Neural progenitor cell (in vitro differentiated cells): Measurements from ENCODE around the gene CLNS1A. TPM values are rescaled to one million over a fixed set of nuclear protein-coding genes. Genes with fewer than 3 reads are reported as not detected.

Experiments
- DNase-seq: peaks from one replicate; pipeline ENCODE4 v3.0.0-alpha.2; 2016; ENCODE audit warnings: low spot score
- H2AFZ ChIP-seq: fragments of 200-600 bp; sonication (generic); replicated peaks from 2 replicates; pipeline ENCODE4 v1.6.1; 2016; ENCODE audit warnings: antibody characterized with exemption
- H3F3A ChIP-seq: fragments of 200-600 bp; sonication (generic); 2 replicates; pipeline ENCODE4 v1.6.1; 2016; ENCODE audit warnings: antibody characterized with exemption, low read depth
- H3K27ac ChIP-seq: fragments of 200-600 bp; sonication (generic); 2 replicates; pipeline ENCODE4 v1.5.1; 2016; ENCODE audit warnings: mild to moderate bottlenecking
- H3K27me3 ChIP-seq: fragments of 200-600 bp; sonication (generic); 2 replicates; pipeline ENCODE4 v1.6.1; 2016; ENCODE audit warnings: mild to moderate bottlenecking, moderate library complexity
- H3K36me3 ChIP-seq: fragments of 200-600 bp; sonication (generic); 2 replicates; pipeline ENCODE4 v1.5.1; 2016
- H3K4me1 ChIP-seq: fragments of 200-600 bp; sonication (generic); 2 replicates; pipeline ENCODE4 v1.6.1; 2016; ENCODE audit warnings: mixed run types
- H3K4me2 ChIP-seq: fragments of 200-600 bp; sonication (generic); 2 replicates; pipeline ENCODE4 v1.6.1; 2016
- H3K4me3 ChIP-seq: fragments of 200-600 bp; sonication (generic); 2 replicates; pipeline ENCODE4 v1.5.1; 2016
- H3K79me2 ChIP-seq: fragments of 200-600 bp; sonication (generic); 2 replicates; pipeline ENCODE4 v1.6.1; 2016; ENCODE audit warnings: low read depth
- H3K9ac ChIP-seq: fragments of 200-600 bp; sonication (generic); 2 replicates; pipeline ENCODE4 v1.6.1; 2016
- H3K9me3 ChIP-seq: fragments of 200-600 bp; sonication (generic); 2 replicates; pipeline ENCODE4 v1.5.1; 2016; ENCODE audit warnings: low read depth
- H4K20me1 ChIP-seq: fragments of 200-600 bp; sonication (generic); 2 replicates; pipeline ENCODE4 v1.6.1; 2016; ENCODE audit warnings: low read depth
- H3K27ac Mint-ChIP-seq: 3 replicates; pipeline ENCODE4 v1.8.0; 2021; ENCODE audit warnings: mixed read lengths
- H3K27me3 Mint-ChIP-seq: 2 replicates; pipeline ENCODE4 v1.8.0; 2022; ENCODE audit warnings: low read depth, mild to moderate bottlenecking, inconsistent platforms, moderate library complexity, mixed read lengths; ENCODE audit not compliant: insufficient read depth
- H3K36me3 Mint-ChIP-seq: 3 replicates; pipeline ENCODE4 v1.8.0; 2021; ENCODE audit warnings: mixed read lengths
- H3K4me1 Mint-ChIP-seq: 3 replicates; pipeline ENCODE4 v1.8.0; 2021; ENCODE audit warnings: mixed read lengths
- H3K4me3 Mint-ChIP-seq: 3 replicates; pipeline ENCODE4 v1.8.0; 2021; ENCODE audit warnings: mild to moderate bottlenecking, moderate library complexity, mixed read lengths
- H3K9me3 Mint-ChIP-seq: 3 replicates; pipeline ENCODE4 v1.8.0; 2020; ENCODE audit warnings: mixed read lengths
- EZH2 ChIP-seq: fragments of 200-600 bp; sonication (generic); IDR thresholded peaks from 2 replicates; pipeline ENCODE4 v1.6.1; 2017; ENCODE audit warnings: antibody characterized with exemption, mild to moderate bottlenecking, moderate library complexity
- EZH2phosphoT487 ChIP-seq: fragments of 200-600 bp; sonication (generic); IDR thresholded peaks from 2 replicates; pipeline ENCODE4 v1.6.1; 2017; ENCODE audit warnings: antibody characterized with exemption
- total RNA-seq: library from RNA; depleted of rRNA; stranded (reverse); fragments of >200 nt; gene quantifications from 2 replicates; pipeline ENCODE4 v1.2.3, GENCODE V29; 2015; ENCODE audit warnings: low replicate concordance
- TF ChIP-seq, protein P1 (sequence below): fragments of 200-600 bp; sonication (generic); IDR thresholded peaks from 2 replicates; pipeline ENCODE4 v1.5.1; 2017; ENCODE audit warnings: antibody characterized with exemption, mild to moderate bottlenecking

Gene CLNS1A, protein sequence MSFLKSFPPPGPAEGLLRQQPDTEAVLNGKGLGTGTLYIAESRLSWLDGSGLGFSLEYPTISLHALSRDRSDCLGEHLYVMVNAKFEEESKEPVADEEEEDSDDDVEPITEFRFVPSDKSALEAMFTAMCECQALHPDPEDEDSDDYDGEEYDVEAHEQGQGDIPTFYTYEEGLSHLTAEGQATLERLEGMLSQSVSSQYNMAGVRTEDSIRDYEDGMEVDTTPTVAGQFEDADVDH
- total RNA-seq, result 284 and 413 TPM in 2 replicates

DNA sequence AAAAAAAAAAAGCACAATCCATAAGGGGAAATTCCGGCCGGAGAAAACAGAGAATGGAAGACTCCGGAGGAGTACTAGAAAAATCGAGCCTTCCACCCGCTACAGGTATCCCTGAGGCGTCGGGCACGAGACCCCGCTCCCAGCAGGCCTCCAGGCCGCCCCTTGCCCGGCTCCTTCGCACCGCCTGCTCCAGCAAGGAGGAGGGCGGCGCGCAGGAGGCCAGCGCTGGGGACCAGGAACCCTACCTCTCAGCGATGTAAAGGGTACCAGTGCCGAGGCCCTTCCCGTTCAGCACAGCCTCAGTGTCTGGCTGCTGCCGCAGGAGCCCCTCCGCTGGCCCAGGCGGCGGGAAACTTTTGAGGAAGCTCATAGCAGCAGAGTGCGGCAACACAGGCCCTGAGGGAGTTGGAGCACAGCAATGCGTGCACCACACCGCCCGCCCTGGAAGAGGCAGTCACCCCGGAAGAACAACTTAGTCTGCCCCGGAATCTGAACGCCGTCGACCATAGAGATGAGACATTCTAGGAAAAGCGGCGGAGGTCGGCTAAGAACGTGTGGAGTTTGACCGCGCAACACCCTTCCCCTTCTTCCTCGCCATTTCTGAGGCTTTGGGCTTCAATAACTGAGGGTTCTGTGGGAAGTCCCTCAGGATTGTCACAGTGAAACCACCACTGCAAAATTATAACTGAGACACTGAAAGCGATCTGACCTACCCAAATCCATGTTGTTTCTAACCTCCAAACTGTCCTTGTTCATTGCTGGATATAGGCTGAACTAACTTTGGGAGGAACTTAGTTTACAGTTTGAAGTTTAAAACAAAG, at the start of gene CLNS1A:
TSS of gene CLNS1A (minus strand) at position 450 of the 821 bp plus-strand sequence. CDS start at position 370, 80 bp downstream.
- Histone ChIP-seq H3K36me3 (peaks cover under 1% of the 10 kb centered on the region), H3K79me2 (peaks cover 50% of the 10 kb centered on the region), H2AFZ (peak within 1 kb of the TSS; percentile 59), H4K20me1 (peaks cover 10% of the 10 kb centered on the region), H3K9ac (peak within 1 kb of the TSS; percentile 86), H3K4me2 (peak within 1 kb of the TSS; percentile 94), H3K4me3 (peak within 1 kb of the TSS; percentile 85), H3F3A (peaks cover 10% of the 10 kb centered on the region), H3K4me1 (peaks cover 6% of the 10 kb centered on the region), H3K27ac (peak within 1 kb of the TSS; percentile 64), H3K9me3 (no peaks in the 10 kb centered on the region), H3K27me3 (no peaks in the 10 kb centered on the region)
- Mint-ChIP-seq H3K36me3 (peaks cover 14% of the 10 kb centered on the region), H3K4me1 (peaks cover 22% of the 10 kb centered on the region), H3K27me3 (peaks cover 3% of the 10 kb centered on the region), H3K27ac (peak within 1 kb of the TSS; percentile 99), H3K4me3 (peak within 1 kb of the TSS; percentile 97), H3K9me3 (peaks cover 4% of the 10 kb centered on the region)
- TF ChIP-seq EZH2phosphoT487, result no peak
- TF ChIP-seq, protein P1, sequence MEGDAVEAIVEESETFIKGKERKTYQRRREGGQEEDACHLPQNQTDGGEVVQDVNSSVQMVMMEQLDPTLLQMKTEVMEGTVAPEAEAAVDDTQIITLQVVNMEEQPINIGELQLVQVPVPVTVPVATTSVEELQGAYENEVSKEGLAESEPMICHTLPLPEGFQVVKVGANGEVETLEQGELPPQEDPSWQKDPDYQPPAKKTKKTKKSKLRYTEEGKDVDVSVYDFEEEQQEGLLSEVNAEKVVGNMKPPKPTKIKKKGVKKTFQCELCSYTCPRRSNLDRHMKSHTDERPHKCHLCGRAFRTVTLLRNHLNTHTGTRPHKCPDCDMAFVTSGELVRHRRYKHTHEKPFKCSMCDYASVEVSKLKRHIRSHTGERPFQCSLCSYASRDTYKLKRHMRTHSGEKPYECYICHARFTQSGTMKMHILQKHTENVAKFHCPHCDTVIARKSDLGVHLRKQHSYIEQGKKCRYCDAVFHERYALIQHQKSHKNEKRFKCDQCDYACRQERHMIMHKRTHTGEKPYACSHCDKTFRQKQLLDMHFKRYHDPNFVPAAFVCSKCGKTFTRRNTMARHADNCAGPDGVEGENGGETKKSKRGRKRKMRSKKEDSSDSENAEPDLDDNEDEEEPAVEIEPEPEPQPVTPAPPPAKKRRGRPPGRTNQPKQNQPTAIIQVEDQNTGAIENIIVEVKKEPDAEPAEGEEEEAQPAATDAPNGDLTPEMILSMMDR, result no peak
- no peak for TF ChIP-seq EZH2
- DNase-seq, result peak; percentile 88

DNA sequence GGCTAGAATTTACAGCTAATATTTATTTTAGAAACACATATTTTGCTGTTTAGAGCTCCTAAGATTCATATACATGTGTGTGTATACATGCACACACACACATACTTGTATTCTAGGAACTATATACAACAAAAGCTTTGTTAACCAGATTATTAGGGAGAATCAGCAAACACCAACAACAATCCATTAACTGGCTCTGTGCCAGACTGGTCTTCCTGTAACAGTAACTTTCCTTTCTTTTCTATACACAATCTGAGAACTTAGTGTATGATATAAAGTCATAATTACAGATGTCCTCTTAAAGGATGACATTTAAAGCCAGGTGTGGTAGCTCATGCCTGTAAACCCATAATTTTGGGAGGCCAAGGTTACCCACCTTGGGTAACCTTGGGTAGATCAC, 49.5 kb upstream of the CLNS1A start:
- no peaks in the 10 kb centered on the region for H3K9me3 ChIP-seq
- no peaks in the 10 kb centered on the region for H3K9me3 Mint-ChIP-seq
- no peaks in the 10 kb centered on the region for H3K4me1 Mint-ChIP-seq
- H3F3A ChIP-seq, result no peaks in the 10 kb centered on the region
- H3K27me3 Mint-ChIP-seq, result peaks cover 4% of the 10 kb centered on the region
- H3K27ac ChIP-seq, result no peak overlapping the region
- DNase-seq, result no peak
- H3K27me3 ChIP-seq, result no peaks in the 10 kb centered on the region
- peaks cover 26% of the 10 kb centered on the region for H3K36me3 Mint-ChIP-seq
- H3K4me1 ChIP-seq, result no peaks in the 10 kb centered on the region
- H3K27ac Mint-ChIP-seq, result no peak overlapping the region
- H2AFZ ChIP-seq, result no peak overlapping the region
- H3K4me2 ChIP-seq, result no peak overlapping the region
- H3K4me3 ChIP-seq, result no peak overlapping the region
- H4K20me1 ChIP-seq, result peaks cover 3% of the 10 kb centered on the region
- H3K36me3 ChIP-seq, result peaks cover 8% of the 10 kb centered on the region
- no peak overlapping the region for H3K4me3 Mint-ChIP-seq
- H3K79me2 ChIP-seq, result no peaks in the 10 kb centered on the region
- TF ChIP-seq, protein P1, result no peak
- TF ChIP-seq EZH2, result no peak
- TF ChIP-seq EZH2phosphoT487, result no peak
- no peak overlapping the region for H3K9ac ChIP-seq

DNA sequence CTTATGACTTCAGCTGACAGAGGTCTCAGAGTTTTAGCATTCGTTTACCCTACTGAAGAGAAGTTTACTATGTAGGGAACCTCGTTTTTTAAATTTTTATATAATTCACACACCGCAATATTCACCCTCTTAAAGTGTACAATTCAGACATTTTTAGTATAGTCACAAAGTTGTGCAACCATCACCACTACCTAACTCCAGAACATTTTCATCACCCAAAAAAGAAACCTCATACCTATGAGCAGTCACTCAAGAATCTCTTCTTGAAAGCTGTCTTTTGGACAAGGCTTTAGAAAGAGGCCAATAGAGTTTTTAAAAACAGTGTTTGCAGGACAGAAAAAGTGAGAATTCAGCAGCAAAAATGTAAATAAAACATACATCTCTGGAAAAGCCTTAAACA, 39.5 kb upstream of the CLNS1A start:
- H3K79me2 ChIP-seq, result no peaks in the 10 kb centered on the region
- no peak overlapping the region for H3K4me3 Mint-ChIP-seq
- H3K9me3 ChIP-seq, result no peaks in the 10 kb centered on the region
- no peak overlapping the region for H3K4me2 ChIP-seq
- H3F3A ChIP-seq, result no peaks in the 10 kb centered on the region
- TF ChIP-seq EZH2phosphoT487 (no peak), EZH2 (no peak)
- TF ChIP-seq, protein P1, result no peak
- no peak for DNase-seq
- H3K36me3 Mint-ChIP-seq, result peaks cover 36% of the 10 kb centered on the region
- no peaks in the 10 kb centered on the region for H3K27me3 ChIP-seq
- no peak overlapping the region for H3K4me3 ChIP-seq
- H3K4me1 ChIP-seq, result no peaks in the 10 kb centered on the region
- no peaks in the 10 kb centered on the region for H3K27me3 Mint-ChIP-seq
- H3K4me1 Mint-ChIP-seq, result no peaks in the 10 kb centered on the region
- peaks cover 37% of the 10 kb centered on the region for H3K36me3 ChIP-seq
- no peak overlapping the region for H3K27ac Mint-ChIP-seq
- no peaks in the 10 kb centered on the region for H4K20me1 ChIP-seq
- H2AFZ ChIP-seq, result no peak overlapping the region
- H3K27ac ChIP-seq, result no peak overlapping the region
- H3K9me3 Mint-ChIP-seq, result no peaks in the 10 kb centered on the region
- H3K9ac ChIP-seq, result no peak overlapping the region
